Thyroid gland (tissue), 4 donors: ENCODE results near the gene PIP5K1C. TPM values are rescaled to one million over a fixed set of nuclear protein-coding genes. Genes with fewer than 3 reads are reported as not detected.

ENCODE experiments used
- DNase-seq, 2 donors: peaks; one replicate each; pipeline ENCODE4 v3.0.0-alpha.2; 2019
- H3K27ac ChIP-seq, 3 donors: fragments of 200-600 bp; sonication (generic); 1 replicate in 2 of 3; 2 replicates in 1 of 3; pipeline ENCODE4 v1.5.1; 2016 to 2019; ENCODE audit warnings: mild to moderate bottlenecking in 1 of 3, moderate library complexity in 1 of 3
- H3K27me3 ChIP-seq: fragments of 200-600 bp; sonication (generic); one replicate; pipeline ENCODE4 v1.5.1; 2019
- H3K36me3 ChIP-seq, 2 donors: fragments of 200-600 bp; sonication (generic); one replicate each; pipeline ENCODE4 v1.5.1; 2016 to 2019
- H3K4me1 ChIP-seq, 2 donors: fragments of 200-600 bp; sonication (generic); one replicate each; pipeline ENCODE4 v1.5.1; 2017 to 2019
- H3K4me3 ChIP-seq, 3 donors: fragments of 200-600 bp; sonication (generic); replicated peaks in 1 of 3; 1 replicate in 2 of 3; 2 replicates in 1 of 3; pipeline ENCODE4 v1.5.1; 2016; ENCODE audit warnings: mild to moderate bottlenecking in 1 of 3
- H3K9me3 ChIP-seq: fragments of 200-600 bp; sonication (generic); one replicate; pipeline ENCODE4 v1.5.1; 2017
- POLR2A ChIP-seq, 2 donors: fragments of 450-650 bp; IDR thresholded peaks; one replicate each; pipeline ENCODE4 v1.6.1; 2017; ENCODE audit warnings: antibody characterized with exemption in 2 of 2, mild to moderate bottlenecking in 2 of 2, moderate library complexity in 1 of 2
- WGBS, 2 donors: methylation state at CpG; one replicate each; pipeline ENCODE4 v1.1.5; 2017; 5-methylcytosine and 5-hydroxymethylcytosine counted together
- intact Hi-C: fragments of 100-400 bp; cut with DNase I; formaldehyde crosslinking; loops from one replicate; pipeline ENCODE4 v1.15.1; 2023
- total RNA-seq, 4 donors: library from RNA; depleted of rRNA; stranded (reverse); fragments of >200 nt; gene quantifications; one replicate each; pipeline ENCODE4 v1.2.3, GENCODE V29; 2016
- TF ChIP-seq, protein P1 (sequence below), 6 experiments: fragments of 200-600 bp in 3 of 6; fragments of 450-650 bp in 3 of 6; sonication (generic) in 3 of 6; IDR thresholded peaks; one replicate each; pipeline ENCODE4 v1.5.1; 2016 to 2019; ENCODE audit warnings: antibody characterized with exemption in 6 of 6, mild to moderate bottlenecking in 2 of 6, inconsistent platforms in 1 of 6, moderate library complexity in 1 of 6

Gene PIP5K1C
- total RNA-seq, 4 donors from 2014 or later = 23.2 to 42.4 (median 35.0) TPM

- H3K36me3 ChIP-seq = peaks cover 42 to 45% of the 10 kb centered on the region in 2 donors
- no peaks in the 10 kb centered on the region for H3K27me3 ChIP-seq
- intact Hi-C loops = loop anchor here (5.0 kb wide), 1 partner anchor 163 kb away; no protein-coding TSS in a partner anchor
- no peak overlapping the region for H3K4me3 ChIP-seq
- 90 to 94% methylated on average over 12 to 21 of the region's 22 CpGs for WGBS, 2 donors
- no peaks in the 10 kb centered on the region for H3K9me3 ChIP-seq
- DNase-seq = no peak
- TF ChIP-seq, protein P1, sequence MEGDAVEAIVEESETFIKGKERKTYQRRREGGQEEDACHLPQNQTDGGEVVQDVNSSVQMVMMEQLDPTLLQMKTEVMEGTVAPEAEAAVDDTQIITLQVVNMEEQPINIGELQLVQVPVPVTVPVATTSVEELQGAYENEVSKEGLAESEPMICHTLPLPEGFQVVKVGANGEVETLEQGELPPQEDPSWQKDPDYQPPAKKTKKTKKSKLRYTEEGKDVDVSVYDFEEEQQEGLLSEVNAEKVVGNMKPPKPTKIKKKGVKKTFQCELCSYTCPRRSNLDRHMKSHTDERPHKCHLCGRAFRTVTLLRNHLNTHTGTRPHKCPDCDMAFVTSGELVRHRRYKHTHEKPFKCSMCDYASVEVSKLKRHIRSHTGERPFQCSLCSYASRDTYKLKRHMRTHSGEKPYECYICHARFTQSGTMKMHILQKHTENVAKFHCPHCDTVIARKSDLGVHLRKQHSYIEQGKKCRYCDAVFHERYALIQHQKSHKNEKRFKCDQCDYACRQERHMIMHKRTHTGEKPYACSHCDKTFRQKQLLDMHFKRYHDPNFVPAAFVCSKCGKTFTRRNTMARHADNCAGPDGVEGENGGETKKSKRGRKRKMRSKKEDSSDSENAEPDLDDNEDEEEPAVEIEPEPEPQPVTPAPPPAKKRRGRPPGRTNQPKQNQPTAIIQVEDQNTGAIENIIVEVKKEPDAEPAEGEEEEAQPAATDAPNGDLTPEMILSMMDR (IDR thresholded peaks at IDR 0.05) = no peak
- no peak for TF ChIP-seq POLR2A (IDR thresholded peaks at IDR 0.05)
- no peak overlapping the region for H3K27ac ChIP-seq
- peaks cover 0 to 3% of the 10 kb centered on the region in 2 donors for H3K4me1 ChIP-seq
Observed at GRCh38 chr19:3659746-3660112, 40.5 kb downstream of the PIP5K1C start.

GRCh38 chr19:3658870-3659745, 41.2 kb downstream of the PIP5K1C start:
- 92 to 93% methylated on average over 33 to 36 of the region's 37 CpGs for WGBS, 2 donors
- Histone ChIP-seq H3K4me3 (no peak overlapping the region), H3K36me3 (peaks cover 38 to 39% of the 10 kb centered on the region in 2 donors), H3K27ac (no peak overlapping the region), H3K4me1 (peaks cover 0 to 3% of the 10 kb centered on the region in 2 donors), H3K9me3 (no peaks in the 10 kb centered on the region), H3K27me3 (no peaks in the 10 kb centered on the region)
- no peak for DNase-seq
- no peak for TF ChIP-seq POLR2A (IDR thresholded peaks at IDR 0.05)
- TF ChIP-seq, protein P1 (IDR thresholded peaks at IDR 0.05) = no peak
- intact Hi-C loops = no loop called here

DNA sequence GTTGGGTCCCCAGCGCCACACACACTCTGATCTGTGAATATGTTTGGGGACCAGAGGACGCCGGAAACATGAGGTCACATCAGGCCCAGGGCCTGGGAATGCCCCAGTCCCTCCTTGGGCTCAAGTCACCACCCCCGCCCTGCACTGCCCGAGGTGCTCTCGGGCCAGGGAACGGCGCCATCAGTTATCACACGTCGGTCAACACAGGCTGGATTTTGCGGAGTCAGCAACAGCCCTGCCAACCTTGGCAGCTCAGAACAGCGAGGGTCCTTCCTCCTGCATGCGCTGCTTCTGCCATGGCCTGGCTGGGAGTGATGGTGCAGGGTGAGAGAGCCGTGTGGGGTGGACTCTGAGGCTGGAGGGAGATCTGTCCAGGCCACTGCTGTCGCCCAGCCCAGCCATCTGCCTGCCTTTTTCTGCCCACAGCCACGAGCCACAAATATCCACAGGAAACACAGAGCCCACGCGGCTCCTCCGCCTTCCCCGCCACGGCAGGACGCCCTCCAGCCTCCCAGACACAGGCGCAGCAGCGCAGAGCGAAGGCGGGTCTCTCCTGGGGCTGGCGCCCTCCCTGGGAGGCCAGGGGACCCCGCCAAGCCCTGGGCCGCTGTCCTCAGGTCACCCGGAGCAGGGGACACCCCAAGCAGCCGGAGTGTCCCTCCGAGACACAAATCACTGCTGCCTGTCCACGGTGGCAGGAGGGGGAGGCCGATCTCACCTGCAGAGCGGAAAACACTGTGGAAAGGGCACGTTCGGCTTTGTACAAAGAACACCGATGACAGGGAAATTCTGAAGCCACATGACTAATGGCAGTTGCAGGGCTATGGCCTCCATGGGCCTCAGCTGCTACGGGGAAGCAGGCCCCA, 42.0 kb downstream of the PIP5K1C start:
- Histone ChIP-seq H3K36me3 (peaks cover 30 to 33% of the 10 kb centered on the region in 2 donors), H3K9me3 (no peaks in the 10 kb centered on the region), H3K4me3 (no peak overlapping the region), H3K27me3 (no peaks in the 10 kb centered on the region), H3K4me1 (peaks cover 0 to 3% of the 10 kb centered on the region in 2 donors), H3K27ac (no peak overlapping the region)
- intact Hi-C loops = no loop called here
- WGBS, 2 donors = 93 to 94% methylated on average over 29 to 30 of the region's 39 CpGs
- TF ChIP-seq POLR2A (IDR thresholded peaks at IDR 0.05) = no peak
- TF ChIP-seq, protein P1 (IDR thresholded peaks at IDR 0.05) = no peak
- no peak for DNase-seq

DNA sequence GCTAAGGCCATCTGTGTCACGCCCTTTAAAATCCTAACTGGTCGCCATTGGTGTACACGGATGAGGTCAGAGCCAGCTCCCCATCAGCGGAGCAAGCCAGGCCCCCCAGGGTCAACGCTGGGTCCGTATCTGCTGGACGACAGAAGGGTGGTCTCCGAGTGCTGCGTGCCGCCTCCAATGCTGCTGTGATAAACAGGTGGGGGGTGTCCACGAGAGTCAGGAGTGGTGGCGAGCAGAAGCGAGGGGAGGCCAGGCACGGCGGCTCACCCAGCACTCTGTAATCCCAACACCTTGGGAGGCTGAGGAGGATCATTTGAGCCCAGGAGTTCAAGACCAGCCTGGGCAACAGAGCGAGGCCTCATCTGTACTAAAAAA, 42.9 kb downstream of the PIP5K1C start:
- 95 to 99% methylated on average over 9 to 16 of the region's 16 CpGs for WGBS, 2 donors
- Histone ChIP-seq H3K27ac (no peak overlapping the region), H3K4me1 (peaks cover 0 to 3% of the 10 kb centered on the region in 2 donors), H3K36me3 (peaks cover 35 to 39% of the 10 kb centered on the region in 2 donors), H3K9me3 (no peaks in the 10 kb centered on the region), H3K4me3 (no peak overlapping the region), H3K27me3 (no peaks in the 10 kb centered on the region)
- intact Hi-C loops = no loop called here
- no peak for DNase-seq
- TF ChIP-seq, protein P1 (IDR thresholded peaks at IDR 0.05) = no peak
- TF ChIP-seq POLR2A (IDR thresholded peaks at IDR 0.05) = no peak
